Activated CD8-positive, alpha-beta memory T cell treated with anti-CD3 and anti-CD28 coated beads for 36 hours (primary cell): Measurements from ENCODE around the gene C1QBP. TPM values are rescaled to one million over a fixed set of nuclear protein-coding genes. Genes with fewer than 3 reads are reported as not detected.

Experiments
- CTCF ChIA-PET: fragments of 350-600 bp; sonication (Branson Sonifier 250); formaldehyde crosslinking; loops from one replicate; lab custom pipeline; 2021; ENCODE audit warnings: antibody characterized with exemption; lab: Charles Lee
- POLR2A ChIA-PET: fragments of 350-600 bp; sonication (Branson Sonifier 250); formaldehyde crosslinking; loops from one replicate; lab custom pipeline; 2021; ENCODE audit warnings: antibody characterized with exemption; lab: Charles Lee
- total RNA-seq, 2 experiments: library from RNA; stranded (reverse); gene quantifications; one replicate each; pipeline ENCODE4 v1.2.3, GENCODE V29; 2021

Gene C1QBP, protein sequence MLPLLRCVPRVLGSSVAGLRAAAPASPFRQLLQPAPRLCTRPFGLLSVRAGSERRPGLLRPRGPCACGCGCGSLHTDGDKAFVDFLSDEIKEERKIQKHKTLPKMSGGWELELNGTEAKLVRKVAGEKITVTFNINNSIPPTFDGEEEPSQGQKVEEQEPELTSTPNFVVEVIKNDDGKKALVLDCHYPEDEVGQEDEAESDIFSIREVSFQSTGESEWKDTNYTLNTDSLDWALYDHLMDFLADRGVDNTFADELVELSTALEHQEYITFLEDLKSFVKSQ
- total RNA-seq, result 100 to 1,000 TPM; 568 to 572 TPM

- CTCF ChIA-PET, result interaction anchor here (0.6 to 4.0 kb wide), 19 partner anchors 10 to 247 kb away, joined by 3 to 31 read pairs (median 4); partner anchors contain the start of genes DHX33, NUP88 and ZNF594
- POLR2A ChIA-PET, result interaction anchor here (0.6 to 1.4 kb wide), 6 partner anchors 19 to 166 kb away, joined by 3 to 6 read pairs (median 4); partner anchors contain the start of genes DERL2, DHX33, MIS12 and NUP88
Measured at GRCh38 chr17:5438716-5439445, at the start of gene C1QBP. Gene C1QBP (minus strand): TSS chr17:5439155. CDS start chr17:5439073, 82 bp downstream.

GRCh38 chr17:5488752-5489151, 49.8 kb upstream of the C1QBP start:
- ChIA-PET CTCF (no interaction called here), POLR2A (no interaction called here)

DNA sequence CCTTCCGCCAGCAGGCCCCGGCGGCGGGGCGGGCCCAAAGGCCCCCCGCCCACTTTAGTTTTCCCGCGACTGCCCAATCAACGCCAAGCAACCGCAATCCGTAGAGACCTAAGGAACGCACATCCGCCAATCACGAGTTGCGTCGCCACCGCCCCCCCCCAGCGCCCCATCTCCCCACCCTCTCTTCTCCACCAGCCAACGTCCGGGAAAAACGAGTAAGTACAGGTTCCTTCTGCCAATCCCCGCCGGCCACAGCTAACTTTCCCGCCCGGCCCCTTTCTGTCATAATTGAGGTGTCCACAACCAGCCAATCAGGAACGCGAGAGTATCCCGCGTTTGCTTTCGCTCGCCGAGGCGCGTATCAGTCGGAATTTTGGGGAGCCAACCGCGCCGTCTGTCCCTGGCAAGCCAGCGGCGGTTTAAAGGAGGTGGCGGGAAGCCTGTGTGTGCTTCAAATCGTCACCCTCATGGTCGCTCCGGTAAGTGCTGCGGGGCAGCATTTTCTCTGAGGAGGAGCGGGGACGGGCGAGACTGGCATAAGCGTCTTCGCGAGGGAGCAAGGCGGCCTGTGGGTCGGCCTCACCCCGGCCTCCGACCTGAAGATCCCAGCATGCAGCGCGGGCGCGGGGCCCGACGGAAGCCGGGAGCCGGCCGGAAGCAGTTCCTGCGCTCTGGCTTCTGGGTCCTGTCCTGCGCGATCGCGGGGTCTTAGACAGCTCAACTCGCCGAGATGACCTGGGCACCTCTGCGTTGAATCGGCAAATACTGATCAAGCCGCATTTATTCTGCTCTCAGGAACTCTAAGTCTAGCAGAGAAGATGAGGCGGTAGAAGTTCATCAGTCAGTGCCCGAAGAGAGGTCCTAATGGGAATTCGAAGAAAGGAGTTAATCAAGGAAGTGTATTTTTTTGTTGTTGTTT, 47.5 kb upstream of the C1QBP start, which contains the start of gene MIS12:
MIS12 (plus strand) TSS at position 361 of the 919 bp plus-strand sequence. CDS start 2,297 bp downstream, outside the sequence.
- POLR2A ChIA-PET, result interaction anchor here (0.5 to 1.7 kb wide), 7 partner anchors 8 to 141 kb away, joined by 3 to 9 read pairs (median 3); partner anchors contain the start of genes C1QBP and DHX33
- CTCF ChIA-PET, result interaction anchor here (1.1 to 1.3 kb wide), 2 partner anchors 9 to 67 kb away, joined by 3 to 4 read pairs; partner anchors contain the start of genes NUP88 and RPAIN

DNA sequence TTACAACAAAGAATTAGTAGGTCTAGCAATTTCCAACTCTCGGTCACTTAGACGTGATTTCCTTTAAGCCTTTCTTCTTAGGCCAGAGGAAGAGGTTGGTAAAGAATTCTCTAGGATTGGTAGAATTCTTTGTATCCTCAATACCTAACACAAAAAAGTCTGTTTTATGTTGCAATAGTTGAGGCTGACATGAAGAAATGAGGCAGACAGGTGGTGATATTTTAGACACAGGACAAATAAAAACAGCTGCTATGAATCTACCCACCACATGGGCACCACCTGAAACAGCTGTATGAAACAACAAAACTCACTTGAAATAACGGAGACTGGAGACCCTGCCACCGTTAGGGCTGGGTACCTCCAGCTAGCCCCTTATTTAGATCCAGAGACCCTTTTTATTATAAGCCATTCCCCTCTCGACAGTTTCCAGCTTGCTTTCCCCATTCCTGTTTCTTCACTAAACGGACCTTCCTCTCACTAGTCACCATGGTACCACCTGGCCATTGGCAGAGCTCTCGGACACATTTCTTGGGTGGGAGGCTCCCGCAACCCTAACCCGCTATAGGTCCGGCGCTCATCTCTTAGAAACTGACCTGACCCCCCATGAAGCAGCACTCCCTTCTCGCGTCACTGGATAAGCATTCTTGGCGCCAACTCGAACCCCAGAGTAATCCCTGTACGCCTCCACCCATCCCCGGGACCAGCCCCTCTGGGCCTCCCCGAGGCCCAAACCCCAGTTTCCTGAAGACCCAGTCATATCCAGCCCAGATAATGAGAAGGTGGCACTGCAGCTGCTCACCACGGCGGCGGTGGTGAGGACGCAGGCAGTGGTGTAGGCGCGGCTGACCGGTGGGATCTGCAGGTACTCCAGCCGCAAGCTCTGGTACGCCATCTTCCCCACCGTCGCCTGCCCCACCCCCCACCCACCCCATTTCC, 46.6 kb upstream of the C1QBP start, which contains the start of gene DERL2:
DERL2 (minus strand) TSS at position 909 of the 936 bp plus-strand sequence; CDS start at position 892, 17 bp downstream.
- ChIA-PET CTCF (interaction anchor here (0.5 to 1.3 kb wide), 5 partner anchors 10 to 1718 kb away, joined by 3 to 4 read pairs (median 3); partner anchors contain the start of genes NUP88 and RPAIN), POLR2A (interaction anchor here (0.5 to 1.7 kb wide), 7 partner anchors 7 to 142 kb away, joined by 3 to 9 read pairs (median 3); partner anchors contain the start of genes C1QBP and DHX33)

GRCh38 chr17:5481451-5481850, 42.5 kb upstream of the C1QBP start:
- POLR2A ChIA-PET, result no interaction called here

GRCh38 chr17:5480962-5481361, 42.0 kb upstream of the C1QBP start:
- CTCF ChIA-PET, result no interaction called here
- POLR2A ChIA-PET, result no interaction called here

More at GRCh38 chr17:5481451-5481850, 42.5 kb upstream of the C1QBP start:
- CTCF ChIA-PET, result no interaction called here

GRCh38 chr17:5478992-5479391, 40.0 kb upstream of the C1QBP start:
- ChIA-PET CTCF (no interaction called here), POLR2A (interaction anchor here (0.5 kb wide), 1 partner anchor 18 kb away, joined by 4 read pairs; no protein-coding TSS in a partner anchor)

DNA sequence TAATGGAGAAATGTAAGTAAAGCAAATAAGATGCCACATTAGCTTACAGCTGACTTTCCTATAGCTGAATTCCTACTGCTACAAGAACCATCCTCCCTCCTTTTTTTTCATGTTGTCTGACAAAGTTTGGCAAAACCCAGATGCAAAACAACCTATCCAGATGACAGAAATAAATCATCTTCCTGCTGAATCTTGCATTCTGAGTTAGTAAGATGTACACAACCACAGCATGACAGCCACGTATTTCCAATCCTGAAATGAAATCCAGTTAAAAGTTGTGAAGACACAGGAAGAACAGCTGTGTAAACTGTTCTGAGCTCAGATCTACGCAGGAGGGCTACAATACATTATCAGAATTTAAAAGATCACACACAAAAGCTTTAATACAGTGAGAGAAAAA, 35.0 kb upstream of the C1QBP start:
- ChIA-PET POLR2A (no interaction called here), CTCF (no interaction called here)

DNA sequence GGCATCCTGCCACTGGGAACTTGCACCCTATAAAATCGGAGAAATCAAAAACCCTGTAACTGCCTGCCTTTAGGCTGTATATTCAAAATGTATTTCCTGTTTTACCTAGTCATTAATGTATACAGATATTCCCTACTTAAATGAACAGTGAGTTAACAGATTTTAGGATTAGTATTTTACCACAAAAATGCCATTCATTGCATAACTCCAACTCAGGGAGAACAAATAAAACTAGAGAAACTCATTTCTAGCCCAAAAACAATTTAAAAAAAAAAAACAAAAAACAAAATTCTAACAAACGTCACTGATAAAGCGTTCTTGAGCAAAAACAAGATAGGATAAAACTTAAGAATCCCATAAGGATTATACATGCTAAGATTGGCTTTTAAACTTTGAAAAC, 33.6 kb upstream of the C1QBP start:
- CTCF ChIA-PET, result no interaction called here

GRCh38 chr17:5468075-5468473, 29.1 kb upstream of the C1QBP start:
- ChIA-PET CTCF (interaction anchor here (1.8 kb wide), 1 partner anchor 29 kb away, joined by 8 read pairs; the partner anchor contains the start of gene C1QBP), POLR2A (interaction anchor here (0.6 to 1.7 kb wide), 5 partner anchors 18 to 55 kb away, joined by 3 to 9 read pairs (median 4); partner anchors contain the start of genes C1QBP, DERL2, MIS12 and NUP88)

More for the DNA sequence above, 33.6 kb upstream of the C1QBP start:
- POLR2A ChIA-PET, result no interaction called here

- POLR2A ChIA-PET, result interaction anchor here (0.6 to 1.7 kb wide), 2 partner anchors 36 to 54 kb away, joined by 3 to 4 read pairs; no protein-coding TSS in a partner anchor
- CTCF ChIA-PET, result no interaction called here
Measured at GRCh38 chr17:5467416-5467815, 28.5 kb upstream of the C1QBP start.

DNA sequence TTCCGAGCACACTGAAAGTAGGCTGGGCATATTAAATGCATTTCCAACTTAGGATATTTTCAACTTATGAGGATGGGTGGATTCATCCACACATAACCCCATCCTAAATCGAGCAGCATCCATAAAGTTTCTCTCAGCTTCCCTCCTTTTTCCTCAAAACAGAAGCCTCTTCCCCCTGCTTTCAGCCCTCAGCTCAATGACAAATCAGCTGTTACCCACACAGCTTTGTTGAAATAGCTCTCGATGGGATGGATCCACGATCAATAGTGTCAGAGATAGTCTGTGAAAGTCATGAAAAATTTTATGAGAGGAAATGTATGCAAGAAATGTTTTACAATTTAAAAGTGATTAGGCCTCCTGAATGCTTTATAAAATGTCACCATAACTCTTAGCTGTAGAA, 27.3 kb upstream of the C1QBP start:
- POLR2A ChIA-PET, result interaction anchor here (1.2 kb wide), 1 partner anchor 48 kb away, joined by 3 read pairs; no protein-coding TSS in a partner anchor

GRCh38 chr17:5464717-5465507, 26.0 kb upstream of the C1QBP start:
- ChIA-PET CTCF (interaction anchor here (1.0 to 1.1 kb wide), 2 partner anchors 24 to 26 kb away, joined by 3 read pairs; no protein-coding TSS in a partner anchor), POLR2A (no interaction called here)

More for the DNA sequence above, 27.3 kb upstream of the C1QBP start:
- CTCF ChIA-PET, result interaction anchor here (1.2 kb wide), 1 partner anchor 27 kb away, joined by 7 read pairs; the partner anchor contains the start of gene C1QBP

DNA sequence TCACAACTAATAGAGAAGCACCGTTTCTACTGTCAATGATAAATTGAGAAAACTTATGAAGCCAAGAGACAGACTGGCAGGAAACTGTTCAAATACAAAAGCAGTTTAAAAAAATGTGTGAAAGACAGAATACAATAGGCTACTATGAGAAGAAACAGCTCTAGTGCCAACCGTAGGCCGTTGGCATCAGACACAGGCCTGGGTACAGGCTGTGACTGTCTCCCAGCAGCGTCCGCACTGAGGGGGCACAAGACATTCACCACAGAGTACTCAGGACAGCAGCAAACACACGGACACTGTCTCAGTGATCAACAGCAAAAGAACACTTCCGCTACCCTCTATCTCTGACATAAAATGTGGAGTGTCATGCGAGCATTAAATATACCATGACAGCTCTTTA, 7.8 kb upstream of the C1QBP start:
- ChIA-PET CTCF (no interaction called here), POLR2A (no interaction called here)

- ChIA-PET POLR2A (no interaction called here), CTCF (interaction anchor here (0.9 kb wide), 1 partner anchor 25 kb away, joined by 3 read pairs; the partner anchor contains the start of gene DHX33)
Measured at GRCh38 chr17:5444209-5444608, 5.3 kb upstream of the C1QBP start.

GRCh38 chr17:5443728-5444127, 4.8 kb upstream of the C1QBP start:
- POLR2A ChIA-PET, result no interaction called here

More at GRCh38 chr17:5443728-5444127, 4.8 kb upstream of the C1QBP start:
- CTCF ChIA-PET, result interaction anchor here (0.9 kb wide), 1 partner anchor 25 kb away, joined by 3 read pairs; the partner anchor contains the start of gene DHX33
